ENCODE results near the gene PCDHGA1. TPM values are rescaled to one million over a fixed set of nuclear protein-coding genes. Genes with fewer than 3 reads are reported as not detected.

PCDHGA1 gene
- total and polyA plus RNA-seq, 4 donors, result 0.91 to 1.6 (median 1.0) TPM; not detected in 1

GRCh38 chr5:141355641-141356040, 25.3 kb downstream of the PCDHGA1 start:
- H3K27ac ChIP-seq (ENCODE audit: low read depth in 1 of 2, low read length in 2 of 2), result no peak overlapping the region
- no peaks in the 10 kb centered on the region for H3K27me3 ChIP-seq (ENCODE audit: control insufficient read depth in 1 of 2, insufficient read depth in 2 of 2, low read length in 1 of 2)
- no peaks in the 10 kb centered on the region for H3K36me3 ChIP-seq (ENCODE audit: control insufficient read depth in 1 of 2, insufficient read depth in 2 of 2, low read length in 1 of 2)
- ATAC-seq (ENCODE audit: low FRiP score) (no peak), DNase-seq (peak in 1 of 2 donors; percentile 46)
- intact Hi-C loops (cut with DNase I), result loop anchor here in 1 of 2 donors (10.0 kb wide), 1 partner anchor 121 kb away; no protein-coding TSS in a partner anchor
- no peak overlapping the region for H3K4me3 ChIP-seq (ENCODE audit: low read length in 2 of 2)
- H3K9me3 ChIP-seq (ENCODE audit: control insufficient read depth, low read length), result peaks cover 41% of the 10 kb centered on the region
- WGBS, 2 donors, result 45 to 46% methylated on average over 24 of the region's 24 CpGs
- H3K4me1 ChIP-seq (ENCODE audit: control insufficient read depth in 1 of 2, insufficient read depth in 2 of 2, low read length in 2 of 2), result no peaks in the 10 kb centered on the region

DNA sequence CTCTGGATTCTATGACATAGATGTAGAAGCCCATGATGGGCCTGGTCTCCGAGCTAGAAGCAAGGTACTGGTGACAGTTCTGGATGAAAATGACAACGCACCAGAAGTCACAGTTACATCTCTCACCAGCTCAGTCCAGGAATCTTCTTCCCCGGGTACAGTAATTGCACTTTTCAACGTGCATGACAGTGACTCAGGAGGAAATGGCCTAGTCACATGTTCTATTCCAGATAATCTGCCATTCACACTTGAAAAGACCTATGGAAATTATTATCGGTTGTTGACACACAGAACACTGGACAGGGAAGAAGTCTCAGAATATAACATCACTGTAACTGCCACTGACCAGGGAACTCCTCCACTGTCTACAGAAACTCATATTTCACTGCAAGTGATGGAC, 25.8 kb downstream of the PCDHGA1 start:
- ATAC-seq (ENCODE audit: low FRiP score) (no peak), DNase-seq (no peak)
- Histone ChIP-seq H3K4me3 (ENCODE audit: low read length in 2 of 2) (no peak overlapping the region), H3K27me3 (ENCODE audit: control insufficient read depth in 1 of 2, insufficient read depth in 2 of 2, low read length in 1 of 2) (no peaks in the 10 kb centered on the region), H3K4me1 (ENCODE audit: control insufficient read depth in 1 of 2, insufficient read depth in 2 of 2, low read length in 2 of 2) (no peaks in the 10 kb centered on the region), H3K36me3 (ENCODE audit: control insufficient read depth in 1 of 2, insufficient read depth in 2 of 2, low read length in 1 of 2) (no peaks in the 10 kb centered on the region), H3K9me3 (ENCODE audit: control insufficient read depth, low read length) (peaks cover 38% of the 10 kb centered on the region), H3K27ac (ENCODE audit: low read depth in 1 of 2, low read length in 2 of 2) (no peak overlapping the region)
- intact Hi-C loops (cut with DNase I), result loop anchor here in 1 of 2 donors (10.0 kb wide), 1 partner anchor 121 kb away; no protein-coding TSS in a partner anchor
- 66 to 68% methylated on average over 5 of the region's 5 CpGs for WGBS, 2 donors

- Histone ChIP-seq H3K4me1 (ENCODE audit: control insufficient read depth in 1 of 2, insufficient read depth in 2 of 2, low read length in 2 of 2) (no peaks in the 10 kb centered on the region), H3K27me3 (ENCODE audit: control insufficient read depth in 1 of 2, insufficient read depth in 2 of 2, low read length in 1 of 2) (no peaks in the 10 kb centered on the region), H3K27ac (ENCODE audit: low read depth in 1 of 2, low read length in 2 of 2) (no peak overlapping the region), H3K4me3 (ENCODE audit: low read length in 2 of 2) (no peak overlapping the region), H3K9me3 (ENCODE audit: control insufficient read depth, low read length) (peaks cover 37% of the 10 kb centered on the region), H3K36me3 (ENCODE audit: control insufficient read depth in 1 of 2, insufficient read depth in 2 of 2, low read length in 1 of 2) (no peaks in the 10 kb centered on the region)
- no peak for ATAC-seq (ENCODE audit: low FRiP score)
- DNase-seq, result no peak
- WGBS, 2 donors, result 41 to 45% methylated on average over 19 of the region's 19 CpGs
- intact Hi-C loops (cut with DNase I), result loop anchor here in 1 of 2 donors (10.0 kb wide), 1 partner anchor 122 kb away; no protein-coding TSS in a partner anchor
Measured at GRCh38 chr5:141356950-141357349, 26.6 kb downstream of the PCDHGA1 start.

- Histone ChIP-seq H3K4me1 (ENCODE audit: control insufficient read depth in 1 of 2, insufficient read depth in 2 of 2, low read length in 2 of 2) (no peaks in the 10 kb centered on the region), H3K36me3 (ENCODE audit: control insufficient read depth in 1 of 2, insufficient read depth in 2 of 2, low read length in 1 of 2) (no peaks in the 10 kb centered on the region), H3K9me3 (ENCODE audit: control insufficient read depth, low read length) (peaks cover 45% of the 10 kb centered on the region), H3K27ac (ENCODE audit: low read depth in 1 of 2, low read length in 2 of 2) (no peak within 1 kb of the TSS), H3K4me3 (ENCODE audit: low read length in 2 of 2) (peak within 1 kb of the TSS in 1 of 2 donors; percentile 19), H3K27me3 (ENCODE audit: control insufficient read depth in 1 of 2, insufficient read depth in 2 of 2, low read length in 1 of 2) (no peaks in the 10 kb centered on the region)
- intact Hi-C loops (cut with DNase I), result loop anchor here in 1 of 2 donors (10.0 kb wide), 1 partner anchor 125 kb away; no protein-coding TSS in a partner anchor
- 15% methylated on average over 24 of the region's 24 CpGs for WGBS, 2 donors
- DNase-seq (peak in 1 of 2 donors; percentile 58), ATAC-seq (ENCODE audit: low FRiP score) (no peak)
Measured at GRCh38 chr5:141359790-141360426, 29.6 kb downstream of the PCDHGA1 start, which contains the start of gene PCDHGB2. Gene PCDHGB2 (plus strand): TSS chr5:141359994. CDS start chr5:141360136, 142 bp downstream.

DNA sequence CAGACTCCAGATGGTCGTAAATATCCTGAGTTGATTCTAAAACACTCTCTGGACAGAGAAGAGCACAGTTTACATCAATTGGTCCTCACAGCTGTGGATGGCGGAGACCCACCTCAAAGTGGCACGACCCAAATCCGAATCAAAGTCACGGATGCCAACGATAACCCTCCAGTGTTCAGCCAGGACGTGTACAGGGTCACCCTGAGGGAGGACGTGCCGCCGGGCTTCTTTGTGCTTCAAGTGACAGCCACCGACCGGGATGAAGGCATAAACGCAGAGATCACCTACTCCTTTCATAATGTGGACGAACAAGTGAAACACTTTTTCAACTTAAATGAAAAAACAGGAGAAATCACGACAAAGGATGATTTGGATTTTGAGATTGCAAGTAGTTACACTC, 30.4 kb downstream of the PCDHGA1 start:
- no peak overlapping the region for H3K27ac ChIP-seq (ENCODE audit: low read depth in 1 of 2, low read length in 2 of 2)
- no peaks in the 10 kb centered on the region for H3K4me1 ChIP-seq (ENCODE audit: control insufficient read depth in 1 of 2, insufficient read depth in 2 of 2, low read length in 2 of 2)
- intact Hi-C loops (cut with DNase I), result no loop called here
- H3K9me3 ChIP-seq (ENCODE audit: control insufficient read depth, low read length), result peaks cover 46% of the 10 kb centered on the region
- ATAC-seq (ENCODE audit: low FRiP score), result no peak
- no peaks in the 10 kb centered on the region for H3K36me3 ChIP-seq (ENCODE audit: control insufficient read depth in 1 of 2, insufficient read depth in 2 of 2, low read length in 1 of 2)
- 26 to 30% methylated on average over 15 of the region's 15 CpGs for WGBS, 2 donors
- H3K27me3 ChIP-seq (ENCODE audit: control insufficient read depth in 1 of 2, insufficient read depth in 2 of 2, low read length in 1 of 2), result no peaks in the 10 kb centered on the region
- DNase-seq, result no peak
- H3K4me3 ChIP-seq (ENCODE audit: low read length in 2 of 2), result no peak overlapping the region

DNA sequence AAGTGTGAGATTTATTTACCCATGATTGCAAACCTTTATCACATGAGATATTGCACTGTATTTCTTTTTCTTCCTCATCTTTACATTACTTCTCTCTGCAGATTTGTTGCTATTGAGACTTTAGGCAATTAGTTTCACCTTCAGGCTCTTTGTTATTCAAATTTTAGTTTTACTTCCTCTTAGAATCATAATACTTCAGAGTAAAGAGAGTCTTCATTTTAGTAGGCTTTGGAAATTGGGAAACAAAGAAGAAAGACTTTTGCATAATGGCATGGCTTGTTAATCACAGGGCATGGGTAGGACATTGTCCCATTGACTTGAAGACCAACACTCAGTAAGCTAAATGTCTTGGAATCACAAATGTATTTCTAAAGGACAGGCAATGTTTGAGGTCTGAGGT, 32.4 kb downstream of the PCDHGA1 start:
- no peaks in the 10 kb centered on the region for H3K4me1 ChIP-seq (ENCODE audit: control insufficient read depth in 1 of 2, insufficient read depth in 2 of 2, low read length in 2 of 2)
- no peaks in the 10 kb centered on the region for H3K27me3 ChIP-seq (ENCODE audit: control insufficient read depth in 1 of 2, insufficient read depth in 2 of 2, low read length in 1 of 2)
- H3K9me3 ChIP-seq (ENCODE audit: control insufficient read depth, low read length), result peaks cover 42% of the 10 kb centered on the region
- H3K4me3 ChIP-seq (ENCODE audit: low read length in 2 of 2), result no peak overlapping the region
- intact Hi-C loops (cut with DNase I), result no loop called here
- DNase-seq, result no peak
- no peak overlapping the region for H3K27ac ChIP-seq (ENCODE audit: low read depth in 1 of 2, low read length in 2 of 2)
- no peaks in the 10 kb centered on the region for H3K36me3 ChIP-seq (ENCODE audit: control insufficient read depth in 1 of 2, insufficient read depth in 2 of 2, low read length in 1 of 2)
- no peak for ATAC-seq (ENCODE audit: low FRiP score)

DNA sequence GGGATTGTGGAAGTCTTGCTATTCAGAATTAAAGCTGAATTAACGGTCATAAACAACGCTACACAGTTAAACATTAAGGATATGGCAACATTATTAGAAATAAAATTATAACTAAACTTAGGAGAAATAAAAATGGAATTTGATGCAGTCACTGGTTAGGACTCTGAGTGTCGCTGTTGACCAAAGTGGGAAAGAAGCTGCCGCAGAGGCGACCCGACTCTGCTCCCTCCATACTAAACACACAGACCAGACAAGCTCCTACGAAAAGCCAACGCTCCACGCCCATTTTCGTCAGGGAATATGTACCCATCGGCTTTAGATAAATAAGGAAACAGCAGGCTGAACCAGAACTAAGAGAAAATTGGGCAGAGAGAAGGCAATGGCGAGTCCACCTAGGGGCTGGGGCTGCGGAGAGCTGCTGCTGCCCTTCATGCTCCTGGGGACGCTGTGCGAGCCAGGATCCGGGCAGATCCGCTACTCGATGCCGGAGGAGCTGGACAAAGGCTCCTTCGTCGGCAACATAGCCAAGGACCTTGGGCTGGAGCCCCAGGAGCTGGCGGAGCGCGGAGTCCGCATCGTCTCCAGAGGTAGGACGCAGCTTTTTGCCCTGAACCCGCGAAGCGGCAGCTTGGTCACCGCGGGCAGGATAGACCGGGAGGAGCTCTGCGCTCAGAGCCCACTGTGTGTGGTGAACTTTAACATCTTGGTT, 33.8 kb downstream of the PCDHGA1 start, which contains the start of gene PCDHGA5:
Gene PCDHGA5, plus strand, starts transcription at position 211 of the 709 bp plus-strand sequence. Its CDS starts 169 bp downstream, at position 380.
- Histone ChIP-seq H3K9me3 (ENCODE audit: control insufficient read depth, low read length) (peaks cover 39% of the 10 kb centered on the region), H3K27me3 (ENCODE audit: control insufficient read depth in 1 of 2, insufficient read depth in 2 of 2, low read length in 1 of 2) (no peaks in the 10 kb centered on the region), H3K36me3 (ENCODE audit: control insufficient read depth in 1 of 2, insufficient read depth in 2 of 2, low read length in 1 of 2) (no peaks in the 10 kb centered on the region), H3K4me1 (ENCODE audit: control insufficient read depth in 1 of 2, insufficient read depth in 2 of 2, low read length in 2 of 2) (no peaks in the 10 kb centered on the region), H3K27ac (ENCODE audit: low read depth in 1 of 2, low read length in 2 of 2) (no peak within 1 kb of the TSS), H3K4me3 (ENCODE audit: low read length in 2 of 2) (no peak within 1 kb of the TSS)
- intact Hi-C loops (cut with DNase I), result no loop called here
- 11 to 15% methylated on average over 34 of the region's 34 CpGs for WGBS, 2 donors
- ATAC-seq (ENCODE audit: low FRiP score), result no peak
- DNase-seq, result peak in 1 of 2 donors; percentile 55

DNA sequence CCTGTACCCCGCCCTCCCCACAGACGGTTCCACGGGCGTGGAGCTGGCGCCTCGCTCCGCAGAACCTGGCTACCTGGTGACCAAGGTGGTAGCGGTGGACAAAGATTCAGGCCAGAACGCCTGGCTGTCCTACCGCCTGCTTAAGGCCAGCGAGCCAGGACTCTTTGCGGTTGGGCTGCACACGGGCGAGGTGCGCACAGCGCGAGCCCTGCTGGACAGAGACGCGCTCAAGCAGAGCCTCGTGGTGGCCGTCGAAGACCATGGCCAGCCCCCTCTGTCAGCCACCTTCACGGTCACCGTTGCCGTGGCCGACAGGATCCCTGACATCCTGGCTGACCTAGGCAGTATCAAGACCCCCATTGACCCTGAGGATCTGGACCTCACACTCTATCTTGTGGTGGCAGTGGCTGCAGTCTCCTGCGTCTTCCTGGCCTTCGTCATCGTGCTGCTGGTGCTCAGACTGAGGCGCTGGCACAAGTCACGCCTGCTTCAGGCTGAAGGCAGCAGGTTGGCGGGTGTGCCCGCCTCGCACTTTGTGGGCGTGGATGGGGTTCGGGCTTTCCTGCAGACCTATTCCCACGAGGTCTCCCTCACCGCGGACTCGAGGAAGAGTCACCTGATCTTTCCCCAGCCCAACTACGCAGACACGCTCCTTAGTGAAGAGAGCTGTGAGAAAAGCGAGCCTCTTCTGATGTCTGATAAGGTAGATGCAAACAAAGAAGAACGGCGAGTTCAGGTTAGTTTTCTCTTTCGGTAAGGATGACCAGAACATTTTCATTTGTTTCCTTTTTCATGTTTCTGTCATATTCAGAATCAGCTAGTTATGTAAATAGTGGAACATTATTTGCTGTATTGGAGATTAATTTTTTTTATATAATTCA, 35.9 kb downstream of the PCDHGA1 start:
- H3K4me3 ChIP-seq (ENCODE audit: low read length in 2 of 2), result no peak overlapping the region
- H3K27me3 ChIP-seq (ENCODE audit: control insufficient read depth in 1 of 2, insufficient read depth in 2 of 2, low read length in 1 of 2), result no peaks in the 10 kb centered on the region
- no peaks in the 10 kb centered on the region for H3K4me1 ChIP-seq (ENCODE audit: control insufficient read depth in 1 of 2, insufficient read depth in 2 of 2, low read length in 2 of 2)
- DNase-seq (no peak), ATAC-seq (ENCODE audit: low FRiP score) (no peak)
- peaks cover 42% of the 10 kb centered on the region for H3K9me3 ChIP-seq (ENCODE audit: control insufficient read depth, low read length)
- no peak overlapping the region for H3K27ac ChIP-seq (ENCODE audit: low read depth in 1 of 2, low read length in 2 of 2)
- intact Hi-C loops (cut with DNase I), result no loop called here
- H3K36me3 ChIP-seq (ENCODE audit: control insufficient read depth in 1 of 2, insufficient read depth in 2 of 2, low read length in 1 of 2), result no peaks in the 10 kb centered on the region
- 29 to 30% methylated on average over 46 of the region's 46 CpGs for WGBS, 2 donors

Measured in aorta (tissue), 5 donors.